NCI-H2171 treated with DMSO at 0.1 percent for 48 hours (cell line): ENCODE data around the gene MPST.
"Not testable (repeated sequence)": the region's sequence is repeated elsewhere in the genome, so short reads cannot be mapped to it uniquely, and the experiment has no call there.

Source experiments
- DNase-seq: peaks from one replicate; lab custom pipeline; 2025; lab: John Stamatoyannopoulos, UW

The MPST gene

DNA sequence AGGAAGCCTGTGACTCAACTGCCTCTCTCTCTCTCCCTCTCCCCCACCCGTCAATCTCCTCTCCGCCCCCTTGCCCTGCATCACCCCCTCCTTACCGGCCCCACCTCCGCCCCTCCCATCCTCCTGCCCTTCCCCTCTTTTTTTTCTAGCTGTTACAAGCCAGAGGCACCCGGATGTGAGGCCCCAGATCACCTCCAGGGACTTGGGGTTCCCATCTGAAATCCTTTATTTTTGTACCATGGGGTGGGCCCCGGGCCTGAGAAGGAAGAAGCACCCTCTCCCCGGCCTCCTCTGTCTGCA is 42.8 kb downstream of the MPST start:
- DNase-seq = no peak

DNA sequence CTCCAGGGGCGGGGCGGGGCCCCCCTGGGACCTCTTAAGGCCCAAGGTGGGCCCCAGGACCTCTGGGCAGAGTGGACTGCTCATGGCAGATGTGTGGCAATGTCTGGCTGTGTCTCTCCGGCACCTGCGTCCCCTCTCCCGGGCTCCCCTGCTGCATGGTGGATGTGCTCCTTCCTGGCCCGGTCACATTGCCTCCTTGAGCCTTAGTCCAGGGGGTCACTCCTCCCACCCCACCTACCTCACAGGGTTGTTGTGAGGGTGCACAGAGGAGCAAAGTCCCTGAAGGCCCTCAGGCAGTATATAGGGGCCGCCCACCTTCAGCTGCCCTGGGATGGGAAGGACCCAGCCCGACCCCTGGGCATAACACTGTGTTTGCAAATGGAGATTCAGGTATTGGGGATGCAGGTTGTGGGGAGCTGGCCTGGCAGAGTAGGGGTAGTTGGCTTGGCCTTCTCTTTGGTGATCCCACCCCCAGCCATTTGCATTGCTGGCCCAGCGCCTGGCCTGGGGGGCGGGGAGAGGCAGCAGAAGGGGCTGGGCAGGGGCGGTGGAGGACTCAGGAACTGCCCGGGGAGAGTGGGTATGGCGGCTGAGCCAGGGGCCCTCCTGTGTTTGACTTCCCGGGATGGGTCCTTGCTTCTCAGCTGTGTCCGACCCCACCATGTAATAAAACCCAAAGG is 43.3 kb downstream of the MPST start:
- DNase-seq = no peak

DNA sequence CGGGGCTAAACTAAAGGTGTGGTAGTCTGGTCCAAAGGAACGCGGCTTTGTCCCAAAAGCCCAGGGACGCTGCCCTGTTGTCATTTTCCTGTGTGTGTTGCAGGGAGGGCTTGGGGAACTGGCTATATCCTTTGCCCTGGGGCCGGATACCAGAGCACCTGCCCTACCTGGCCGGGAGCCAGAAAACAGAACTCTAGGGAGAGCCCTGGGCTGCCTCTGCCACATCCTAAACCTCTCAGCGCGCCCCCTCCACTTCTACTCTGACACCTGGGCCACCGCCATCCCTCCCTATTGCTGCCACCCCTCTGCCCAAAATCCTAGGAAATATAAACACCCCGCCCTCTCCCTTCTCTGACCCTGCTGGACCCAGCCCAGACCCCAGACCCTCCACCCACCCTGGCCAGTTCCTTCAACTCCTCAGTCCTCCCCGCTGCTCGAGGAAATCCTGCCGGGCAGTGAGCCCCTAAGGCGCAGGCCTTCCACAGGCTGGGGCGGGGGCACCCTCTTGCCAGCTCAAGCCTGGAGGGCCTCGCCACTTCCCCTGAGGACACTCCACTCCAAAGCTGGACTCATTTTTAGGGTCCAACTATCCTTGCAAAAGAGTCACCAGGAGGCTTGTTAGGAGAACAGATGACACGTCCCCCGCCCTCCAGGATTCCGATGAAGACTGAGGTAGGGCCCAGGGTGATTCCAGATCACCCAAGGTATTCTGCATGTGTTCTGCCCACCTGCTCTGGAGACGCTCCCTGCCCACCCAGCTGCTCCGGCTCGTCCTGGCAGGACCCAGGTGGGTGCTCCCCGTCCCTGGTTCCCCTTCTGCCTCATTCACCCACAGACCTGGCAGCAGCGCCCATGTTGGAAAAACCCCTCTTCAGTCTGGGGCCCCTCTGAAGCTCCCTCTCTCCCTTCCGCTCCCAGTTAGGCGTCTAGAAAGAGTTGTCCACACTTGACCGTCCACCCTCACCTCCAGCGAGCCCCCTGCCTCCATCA is 44.2 kb downstream of the MPST start:
- DNase-seq = peak; percentile 83

DNA sequence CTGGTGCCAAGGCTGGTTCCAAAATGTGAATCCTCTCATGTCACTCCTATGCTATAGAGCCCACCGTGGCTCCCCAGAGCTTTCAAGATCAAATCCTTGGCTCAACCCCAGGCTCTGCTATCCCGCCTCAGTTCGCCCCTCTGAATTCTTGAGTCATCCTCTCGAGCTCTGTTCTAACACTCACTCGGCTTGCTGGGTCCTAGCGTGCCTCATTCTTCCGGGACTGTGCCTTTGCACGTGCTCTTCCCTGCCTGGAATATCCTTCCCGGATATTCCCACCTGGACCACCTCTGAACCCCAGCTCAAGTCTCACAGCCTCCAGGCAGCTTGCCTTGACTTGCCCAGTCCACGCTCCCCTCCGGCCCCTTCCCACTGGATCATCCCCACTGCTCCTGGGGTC is 45.0 kb downstream of the MPST start:
- no peak for DNase-seq

DNA sequence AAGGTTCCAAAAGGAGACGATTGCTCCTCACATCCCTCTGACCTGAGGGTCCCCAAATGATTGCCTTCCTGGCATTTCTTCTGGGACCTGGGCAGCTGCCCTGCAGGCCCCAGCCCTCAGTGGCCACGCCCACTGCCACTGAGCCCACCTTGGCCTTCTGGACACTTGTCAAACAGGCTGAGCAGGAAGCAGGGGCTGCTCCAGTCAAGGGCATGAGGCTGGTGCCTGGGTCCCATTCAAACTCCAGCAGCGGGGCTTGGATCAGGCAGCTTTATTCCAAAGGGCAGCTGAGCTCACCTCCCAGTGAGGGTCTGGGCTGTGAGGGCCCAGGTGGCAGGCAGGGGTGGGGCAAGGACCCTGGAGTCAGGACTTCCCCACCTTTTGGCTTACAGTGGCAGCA is 45.6 kb downstream of the MPST start:
- DNase-seq = no peak

DNA sequence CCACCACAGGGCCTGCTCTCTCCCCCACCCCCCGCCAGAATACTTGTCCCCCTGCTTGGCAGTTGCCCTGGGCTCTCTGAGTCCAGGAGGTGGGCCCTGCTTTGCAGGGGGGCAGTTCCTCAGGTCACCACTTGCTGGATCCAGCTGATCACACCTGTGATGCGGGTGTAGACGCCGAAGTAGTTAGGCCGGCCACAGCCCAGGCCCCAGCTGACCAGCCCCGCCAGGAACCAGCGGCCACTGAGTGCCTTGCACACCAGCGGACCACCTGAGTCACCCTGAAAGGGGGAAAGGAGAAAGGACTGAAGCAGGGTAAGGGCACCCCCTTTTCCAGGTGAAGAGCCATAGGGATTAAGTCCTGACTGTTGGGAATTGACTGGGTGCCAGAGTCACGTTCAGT is 46.4 kb downstream of the MPST start:
- DNase-seq = no peak

DNA sequence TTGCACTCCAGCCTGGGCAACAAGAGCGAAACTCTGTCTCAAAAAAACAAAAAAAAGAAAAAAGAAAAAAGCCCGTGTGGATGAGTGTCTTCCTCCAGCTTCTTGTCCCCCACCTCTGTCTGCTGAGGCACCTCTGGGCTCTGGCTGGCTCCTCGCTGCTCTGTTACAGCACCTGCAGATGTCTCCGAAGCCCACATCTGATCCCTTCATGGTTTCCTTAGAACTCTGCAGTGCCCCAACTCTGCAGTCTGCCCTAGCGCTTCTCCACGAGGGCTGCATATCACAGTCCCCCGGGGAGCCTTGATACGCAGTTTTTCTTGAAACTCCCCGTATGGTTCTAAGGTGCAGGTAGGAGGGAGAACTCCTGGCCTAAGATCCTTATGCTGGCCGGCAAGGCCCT is 47.9 kb downstream of the MPST start:
- no peak for DNase-seq

DNA sequence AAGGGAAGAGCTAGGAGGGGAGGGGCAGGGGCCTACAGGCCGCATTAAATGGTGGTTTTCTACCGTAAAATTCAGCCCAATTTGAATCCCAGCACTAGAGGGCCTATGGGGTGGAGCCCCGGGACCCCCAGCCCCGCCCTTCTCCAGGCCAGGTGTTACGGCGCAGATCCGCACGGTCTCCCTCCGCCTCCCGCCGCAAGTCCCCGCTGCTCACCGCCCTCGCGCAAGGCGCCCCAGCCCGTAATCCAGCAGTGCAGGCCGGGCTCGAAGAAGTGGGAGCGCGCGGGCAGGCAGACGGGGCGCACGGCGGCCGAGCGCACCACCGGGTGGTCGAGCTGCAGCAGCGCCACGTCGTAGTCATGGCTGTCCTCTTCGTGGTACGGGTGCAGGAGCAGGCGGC is 49.3 kb downstream of the MPST start:
- DNase-seq = no peak

DNA sequence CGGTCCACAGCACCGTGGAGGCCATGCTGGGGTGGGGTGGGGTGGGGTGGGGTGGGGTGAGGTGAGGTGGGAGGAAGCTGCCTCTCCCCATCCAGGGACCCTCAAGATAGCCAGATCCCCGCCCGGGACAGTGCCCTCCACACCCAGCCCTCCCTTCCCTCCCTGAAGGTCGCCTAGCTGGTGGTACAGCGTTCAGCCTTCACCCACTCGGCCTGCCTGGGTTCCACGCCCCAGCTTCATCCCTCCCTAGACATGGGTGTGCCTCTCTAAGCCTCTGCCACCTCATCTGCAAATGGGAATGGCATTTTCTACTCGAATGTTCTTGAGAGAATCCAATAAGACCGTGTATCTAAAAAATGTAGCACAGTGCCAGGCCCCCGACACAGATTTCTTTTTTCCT is 49.8 kb downstream of the MPST start:
- no peak for DNase-seq

DNA sequence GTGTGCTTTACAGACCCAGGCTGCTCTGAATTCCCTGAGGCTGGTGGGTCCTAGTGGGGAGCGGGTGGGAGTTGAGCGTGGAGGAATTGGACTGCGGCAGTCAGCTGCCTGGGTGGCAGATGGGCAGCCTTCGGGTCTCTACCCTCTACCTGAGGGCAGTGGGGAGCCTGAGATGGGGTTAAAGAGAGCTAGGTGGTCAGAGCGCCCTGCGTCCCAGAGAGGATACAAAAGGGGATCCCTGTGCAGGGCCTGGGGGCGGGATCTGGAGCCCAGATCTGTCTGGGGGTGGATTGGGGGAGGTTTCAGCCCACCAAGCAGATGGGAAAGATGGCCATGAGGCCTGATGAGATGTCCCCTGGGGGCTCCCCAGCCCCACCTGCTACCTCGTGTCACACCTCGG is 50.2 kb downstream of the MPST start:
- DNase-seq = no peak

DNA sequence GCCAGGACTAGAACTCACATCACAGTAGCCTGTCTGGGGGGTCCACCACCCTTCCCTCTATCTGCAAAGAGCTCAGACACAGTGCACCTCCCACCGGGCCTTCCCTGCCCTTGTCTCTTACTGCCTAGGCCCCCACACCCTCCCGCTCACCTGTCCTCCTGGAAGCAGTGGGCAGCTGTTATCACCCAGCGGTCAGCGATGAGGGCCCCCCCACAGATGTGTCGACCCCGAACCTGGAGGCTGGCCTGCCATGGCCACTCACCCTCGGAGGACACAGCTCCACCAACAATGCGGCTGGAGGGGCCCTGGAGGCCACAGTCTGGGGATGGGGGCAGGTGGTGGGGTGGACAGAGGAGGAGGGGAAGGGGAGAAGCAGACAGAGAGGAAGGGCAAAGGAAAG is 50.8 kb downstream of the MPST start:
- DNase-seq = no peak

DNA sequence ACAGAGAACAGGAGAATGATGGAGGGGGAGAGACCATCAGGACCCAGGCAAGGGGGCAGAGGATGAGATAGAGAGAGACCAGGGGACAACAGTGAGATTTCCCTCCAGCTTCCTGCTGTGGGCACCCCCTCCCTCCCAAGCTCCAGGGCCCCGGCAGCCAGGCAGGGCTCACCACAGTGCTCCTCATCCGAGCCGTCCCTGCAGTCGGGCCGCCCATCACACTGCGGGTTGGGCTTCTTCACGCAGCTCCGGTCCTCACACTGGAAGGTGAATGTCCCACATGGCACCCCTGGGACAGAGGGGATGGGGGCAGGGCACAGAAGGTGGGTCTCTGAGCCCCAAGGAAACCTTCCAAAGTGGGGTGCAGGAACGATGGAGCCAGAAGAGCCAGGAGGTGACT is 51.2 kb downstream of the MPST start:
- no peak for DNase-seq

DNA sequence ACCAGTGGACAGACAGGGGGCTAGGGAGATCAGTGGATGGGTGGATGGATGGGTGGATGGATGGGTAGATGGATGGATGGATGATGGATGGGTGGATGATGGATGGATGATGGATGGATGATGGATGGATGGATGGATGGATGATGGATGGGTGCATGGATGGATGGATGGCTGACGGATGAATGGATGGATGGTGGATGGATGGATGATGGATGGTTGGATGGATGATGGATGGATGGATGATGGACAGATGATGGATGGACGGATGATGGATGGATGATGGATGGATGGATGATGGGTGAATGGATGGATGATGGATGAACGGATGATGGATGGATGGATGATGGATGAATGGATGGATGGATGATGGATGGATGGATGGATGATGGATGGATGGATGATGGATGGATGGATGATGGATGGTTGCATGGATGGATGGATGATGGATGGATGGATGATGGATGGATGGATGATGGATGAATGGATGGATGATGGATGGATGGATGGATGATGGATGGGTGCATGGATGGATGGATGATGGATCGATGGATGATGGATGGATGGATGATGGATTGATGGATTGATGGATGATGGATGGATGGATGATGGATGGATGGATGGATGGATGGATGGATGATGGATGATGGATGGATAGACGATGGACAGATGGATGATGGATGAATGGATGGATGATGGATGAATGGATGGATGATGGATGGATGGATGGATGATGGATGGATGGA is 52.5 kb downstream of the MPST start:
- DNase-seq = not testable (repeated sequence)

DNA sequence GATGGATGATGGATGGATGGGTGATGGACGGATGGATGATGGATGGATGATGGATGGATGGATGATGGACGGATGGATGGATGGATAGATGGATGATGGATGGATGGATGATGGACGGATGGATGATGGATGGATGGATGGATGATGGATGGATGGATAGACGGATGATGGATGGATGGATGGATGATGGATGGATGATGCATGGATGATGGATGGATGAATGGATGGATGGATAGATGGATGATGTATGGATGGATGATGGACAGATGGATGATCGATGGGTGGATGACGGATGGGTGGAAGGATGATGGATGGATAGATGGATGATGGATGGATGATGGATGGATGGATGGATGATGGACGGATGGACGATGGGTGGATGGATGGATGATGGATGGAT is 53.1 kb downstream of the MPST start:
- no peak for DNase-seq

DNA sequence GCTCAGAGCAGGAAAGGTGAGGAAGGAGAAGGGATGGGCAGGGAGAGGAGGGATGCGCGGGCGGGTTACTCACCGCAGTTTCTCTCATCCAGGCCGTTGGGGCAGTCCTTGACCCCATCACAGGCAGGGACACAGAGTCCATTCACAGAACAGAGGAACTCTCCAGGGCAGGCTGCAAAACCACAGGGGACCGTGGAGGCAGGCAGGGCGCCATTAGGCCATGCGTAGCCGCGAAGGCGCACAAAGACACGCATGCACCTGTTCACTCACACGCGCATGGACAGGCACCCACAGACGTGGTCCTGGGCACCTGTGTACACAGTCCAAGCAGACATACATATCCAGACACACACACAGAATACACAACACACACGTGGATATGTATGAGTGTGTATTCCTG is 55.0 kb downstream of the MPST start:
- no peak for DNase-seq

DNA sequence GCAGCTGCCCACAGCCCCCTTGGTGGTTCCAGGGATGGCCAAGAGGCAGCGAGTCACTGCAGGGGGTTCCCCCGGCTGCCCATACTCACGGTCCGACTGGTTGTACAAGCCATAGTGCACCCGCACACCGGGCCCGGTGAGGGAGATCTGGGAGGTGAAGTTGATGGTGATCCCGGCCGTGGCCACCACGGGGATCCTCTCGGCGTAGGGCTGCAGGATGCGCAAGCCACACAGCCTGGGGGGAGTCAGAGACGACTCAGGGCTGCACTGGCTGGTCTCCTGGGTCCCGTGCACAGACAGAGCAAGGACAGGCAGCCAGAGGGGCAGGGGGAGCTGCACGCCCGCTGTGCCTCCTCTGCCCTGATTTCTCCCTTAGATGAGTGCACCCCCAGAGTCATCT is 55.5 kb downstream of the MPST start:
- no peak for DNase-seq

DNA sequence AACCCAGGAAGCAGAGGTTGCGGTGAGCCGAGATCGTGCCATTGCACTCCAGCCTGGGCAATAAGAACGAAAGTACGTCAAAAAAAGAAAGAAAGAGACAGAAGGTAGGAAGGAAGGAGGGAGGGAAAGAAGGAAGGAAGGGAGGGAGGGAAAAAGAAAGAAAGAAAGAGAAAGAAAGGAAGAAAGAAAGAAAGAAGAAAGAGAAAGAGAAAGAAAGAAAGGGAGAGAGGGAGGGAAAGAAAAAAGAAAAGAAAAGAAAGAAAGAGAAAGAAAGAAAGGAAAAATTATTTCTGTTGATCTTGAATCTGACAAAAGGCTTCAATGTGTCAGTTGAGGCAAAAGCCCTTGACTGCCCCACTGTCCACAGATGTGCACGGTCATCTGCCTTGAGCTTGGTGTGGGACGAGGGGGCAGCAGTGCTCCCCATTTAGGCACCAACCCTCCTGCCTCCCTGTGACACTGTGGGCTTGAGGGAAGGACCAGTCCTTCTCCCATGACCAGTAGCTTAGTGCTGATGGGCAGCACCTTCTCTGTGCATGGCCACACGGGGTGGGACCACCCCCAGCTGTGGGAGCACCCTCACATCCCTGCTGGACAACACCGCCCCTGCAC is 56.4 kb downstream of the MPST start:
- no peak for DNase-seq

DNA sequence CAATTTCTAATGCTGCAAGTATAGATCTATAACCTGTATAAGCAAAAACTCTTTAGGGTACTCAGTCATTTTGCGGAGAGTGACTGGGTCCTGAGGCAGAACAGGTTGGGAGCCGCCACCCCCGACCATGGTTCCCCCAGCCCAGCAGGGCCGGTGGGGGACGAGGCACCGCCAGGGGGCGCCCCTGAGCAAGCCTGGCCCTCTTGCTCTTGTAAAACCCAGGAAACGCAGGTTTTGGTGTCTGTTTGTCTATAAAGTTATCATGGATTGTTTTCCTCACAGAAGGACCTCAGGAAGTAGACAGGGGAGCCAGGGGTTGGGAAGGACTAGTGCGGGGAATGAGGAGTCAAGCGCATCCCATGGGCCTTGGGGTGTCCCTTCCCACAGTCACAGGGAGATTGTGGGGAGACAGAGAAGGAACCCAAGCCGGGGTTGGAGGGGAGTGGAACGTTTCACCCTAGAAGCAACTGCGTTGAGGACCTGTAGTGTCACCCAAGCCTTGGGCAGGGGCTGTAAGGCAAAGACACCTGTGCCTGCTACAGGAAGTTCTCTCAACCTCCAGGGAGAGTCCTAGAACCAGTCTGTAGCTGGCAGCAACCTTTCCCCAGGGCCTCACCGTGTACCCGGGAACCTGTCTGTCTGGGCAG is 58.4 kb downstream of the MPST start:
- DNase-seq = no peak

DNA sequence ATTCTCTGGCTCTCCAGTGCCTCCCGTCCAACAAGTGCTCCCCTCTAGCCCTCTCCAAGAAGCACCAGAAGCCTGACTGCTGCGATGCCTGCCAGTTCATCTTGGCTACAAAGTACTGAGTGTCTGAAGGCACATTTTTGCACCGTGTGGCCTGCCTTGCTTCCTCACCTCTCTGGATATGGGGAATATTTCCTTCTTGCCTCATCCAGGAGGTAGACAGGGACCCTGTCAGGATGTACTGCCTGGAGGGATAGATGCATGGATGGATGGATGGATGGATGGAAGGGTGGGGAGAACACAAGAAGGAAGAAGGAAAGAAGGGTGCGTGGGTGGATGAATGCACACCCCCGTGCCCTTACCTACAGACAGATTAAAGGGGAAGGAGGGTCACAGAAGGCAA is 59.6 kb downstream of the MPST start:
- no peak for DNase-seq
